CD1c-positive myeloid dendritic cell (primary cell): Measurements from ENCODE around the gene MUC5AC.
"Not testable (repeated sequence)": the region's sequence is repeated elsewhere in the genome, so short reads cannot be mapped to it uniquely, and the experiment has no call there.

Experiments
- DNase-seq: peaks from one replicate; pipeline ENCODE4 v3.0.0-alpha.2; 2016; ENCODE audit errors: extremely low spot score

Gene MUC5AC

DNA sequence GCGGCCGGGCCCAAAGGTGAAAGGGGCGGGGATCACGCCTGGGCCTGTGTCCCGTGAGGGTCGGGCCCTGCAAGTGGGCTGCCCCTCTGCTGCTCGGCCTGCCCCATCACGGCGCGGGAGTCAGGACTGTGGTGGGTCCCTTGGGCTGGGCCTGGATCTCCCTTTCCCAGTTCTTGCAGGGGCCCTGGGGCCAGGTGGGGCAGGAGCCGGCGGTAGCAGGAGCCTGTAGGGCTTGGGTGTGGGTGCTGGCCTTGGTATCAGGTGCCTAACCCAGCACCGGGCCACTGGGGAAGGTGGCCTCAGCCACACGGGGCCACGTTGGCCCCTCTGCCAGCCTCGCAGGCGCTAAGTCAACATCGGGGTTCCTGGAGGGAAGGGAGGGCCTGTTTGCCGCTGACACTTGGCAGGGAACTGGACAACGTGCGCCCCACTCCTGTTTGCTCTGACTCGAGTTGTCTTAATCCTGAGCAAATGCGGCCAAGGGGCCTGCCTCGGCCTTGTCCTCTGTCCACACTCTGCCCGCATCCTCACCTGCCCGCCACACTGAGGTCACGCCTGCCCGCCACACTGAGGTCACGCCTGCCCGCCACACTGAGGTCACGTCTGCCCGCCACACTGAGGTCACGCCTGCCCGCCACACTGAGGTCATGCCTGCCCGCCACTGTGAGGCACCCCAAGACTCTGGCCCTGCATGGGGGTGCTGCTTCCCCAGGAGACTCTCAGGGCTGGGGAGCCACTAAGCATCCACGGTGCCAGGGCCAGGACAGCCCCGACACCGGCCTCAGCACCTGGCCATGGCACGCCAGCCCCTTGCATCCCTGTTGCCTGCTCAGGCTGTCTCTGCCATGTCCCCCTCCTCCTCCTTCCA lies 50.9 kb downstream of the MUC5AC start:
- no peak for DNase-seq

DNA sequence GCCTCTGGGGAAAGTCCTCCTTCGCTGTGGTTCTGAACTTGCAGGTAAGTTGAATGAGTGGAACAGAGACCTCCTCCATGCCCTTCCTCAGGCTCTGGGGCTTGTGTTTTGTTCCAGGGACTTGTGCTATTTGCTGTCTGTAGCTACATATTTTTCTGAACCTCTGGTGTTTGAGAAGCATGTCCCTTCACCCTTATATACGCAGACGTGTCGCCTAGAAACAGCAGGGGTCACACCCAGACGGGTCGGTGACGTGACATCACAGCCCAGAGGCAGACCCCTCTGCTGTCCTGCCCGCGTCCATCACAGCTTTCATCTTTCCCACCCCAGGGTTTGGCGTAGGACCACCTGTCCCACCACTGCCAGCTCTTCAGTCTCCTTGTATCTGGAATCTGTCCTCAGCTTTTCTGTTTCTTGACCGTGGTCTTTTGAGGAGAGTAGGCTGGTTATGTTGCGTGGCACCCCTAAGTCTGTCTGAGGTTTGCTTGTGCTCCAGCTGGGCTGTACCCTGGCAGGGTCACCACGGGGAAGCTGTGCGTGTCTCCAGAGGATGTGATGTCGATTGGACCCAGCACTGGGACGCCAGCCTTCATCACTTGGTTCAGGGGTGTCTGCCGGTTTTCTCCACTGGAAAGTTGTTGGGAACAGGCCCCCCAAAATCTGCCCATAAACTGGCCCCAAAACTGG lies 51.8 kb downstream of the MUC5AC start:
- DNase-seq: no peak

DNA sequence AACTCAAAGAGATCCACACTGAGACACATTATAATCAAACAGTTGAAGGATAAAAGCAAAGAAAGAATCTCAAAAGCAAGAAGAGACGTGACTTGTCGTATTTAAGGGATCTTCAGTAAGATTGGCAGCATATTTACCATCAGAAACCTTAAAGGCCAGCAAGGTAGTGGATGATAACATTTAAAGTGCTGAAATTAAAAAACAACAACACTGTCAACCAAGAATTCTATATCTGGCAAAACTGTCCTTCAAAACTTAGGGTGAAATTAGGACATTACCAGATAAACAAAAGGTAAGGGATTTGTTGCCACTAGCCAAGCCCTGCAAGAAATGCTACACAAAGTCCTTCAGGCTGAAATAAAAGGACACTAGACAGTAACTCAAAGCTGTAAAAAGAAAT lies 54.1 kb downstream of the MUC5AC start:
- no peak for DNase-seq

DNA sequence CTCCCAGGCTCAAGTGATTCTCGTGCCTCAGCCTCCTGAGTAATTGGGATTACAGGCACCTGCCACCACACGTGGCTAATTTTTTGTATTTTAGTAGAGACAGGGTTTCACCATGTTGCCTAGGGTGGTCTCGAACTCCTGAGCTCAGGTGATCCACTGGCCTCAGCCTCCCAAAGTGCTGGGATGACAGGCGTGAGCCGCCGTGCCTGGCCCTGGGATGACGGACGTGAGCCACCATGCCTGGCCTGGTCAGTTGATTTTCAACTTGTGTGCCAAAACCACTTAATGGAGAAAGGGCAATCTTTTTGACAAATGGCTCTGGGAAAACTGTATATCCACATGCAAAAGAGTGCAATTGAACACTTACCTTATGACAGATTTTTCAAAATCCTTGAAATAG lies 58.1 kb downstream of the MUC5AC start:
- not testable (repeated sequence) for DNase-seq

DNA sequence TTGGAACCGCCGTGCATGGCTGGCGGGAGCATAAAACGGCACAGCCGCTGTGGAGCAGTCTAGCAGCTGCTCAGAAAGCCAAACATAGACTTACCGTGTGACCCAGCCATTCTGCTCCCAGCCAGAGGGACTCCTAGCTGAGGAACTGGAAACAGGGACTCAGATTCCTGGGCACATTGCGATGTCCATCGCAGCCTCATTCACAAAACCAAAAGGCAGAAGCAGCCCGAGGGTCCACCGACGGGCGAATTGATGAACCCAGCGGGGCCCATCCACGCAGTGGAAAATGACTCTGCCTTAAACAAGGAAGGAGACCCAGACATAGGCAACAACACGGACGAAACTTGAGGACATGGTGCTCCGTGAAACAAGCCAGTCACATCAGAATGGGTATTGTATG lies 59.4 kb downstream of the MUC5AC start:
- no peak for DNase-seq

DNA sequence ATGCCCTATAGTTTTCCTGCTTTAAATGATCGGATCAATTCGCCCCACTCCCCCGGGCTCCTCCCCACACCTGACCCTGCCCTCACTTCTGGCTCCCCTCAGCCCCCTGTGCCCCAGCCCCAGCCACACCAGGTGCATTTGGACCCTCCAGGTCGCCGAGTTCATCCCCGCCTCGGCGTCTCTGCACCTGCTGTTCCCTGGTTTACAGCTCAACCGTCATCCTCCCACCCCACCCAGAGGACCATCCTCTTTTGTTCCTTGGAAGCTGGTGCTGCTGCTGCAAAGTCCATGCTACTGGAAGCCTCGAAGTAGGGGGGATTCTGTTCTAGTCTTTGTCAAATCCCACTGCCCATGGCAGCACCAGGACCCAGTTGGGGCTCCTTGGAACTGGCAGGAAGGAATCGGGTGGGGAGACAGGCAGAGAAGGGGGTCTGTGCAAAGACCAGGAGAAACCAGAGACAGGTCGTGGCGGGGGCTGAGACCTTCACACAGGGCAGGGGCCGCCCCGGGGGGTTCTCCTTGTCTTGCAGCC lies 60.6 kb downstream of the MUC5AC start:
- DNase-seq: no peak

DNA sequence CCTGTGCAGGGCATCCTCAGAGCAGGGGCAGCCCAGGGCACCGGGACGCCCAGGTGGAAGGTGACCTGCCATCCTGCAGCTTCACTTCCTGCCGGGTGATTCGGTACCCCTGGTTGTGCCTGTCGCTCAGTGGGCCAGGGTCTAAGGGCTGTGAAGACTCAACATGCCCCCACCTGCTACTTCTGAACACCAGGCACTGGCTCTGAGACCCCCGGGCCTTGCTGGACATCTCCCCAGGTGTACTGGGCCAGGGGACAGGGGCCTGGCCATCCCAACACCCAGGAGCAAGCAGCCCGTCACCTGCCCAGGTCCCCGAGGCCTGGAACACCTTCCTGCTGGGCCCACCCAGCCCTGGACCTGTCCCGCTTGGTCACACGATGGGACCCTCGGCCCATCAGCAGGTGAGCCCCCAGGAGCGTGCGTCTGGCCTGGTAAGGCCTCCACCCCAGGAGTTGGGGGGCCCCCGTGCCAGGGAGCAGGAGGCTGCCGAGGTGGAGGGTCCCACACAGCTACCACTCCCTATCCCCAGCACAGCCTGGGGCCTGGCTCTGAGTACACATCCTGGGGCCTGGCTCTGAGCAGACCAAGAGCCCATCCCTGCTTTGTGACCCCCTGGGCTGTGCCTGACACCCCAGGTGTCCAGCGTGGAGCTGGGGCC lies 61.2 kb downstream of the MUC5AC start:
- DNase-seq: no peak

DNA sequence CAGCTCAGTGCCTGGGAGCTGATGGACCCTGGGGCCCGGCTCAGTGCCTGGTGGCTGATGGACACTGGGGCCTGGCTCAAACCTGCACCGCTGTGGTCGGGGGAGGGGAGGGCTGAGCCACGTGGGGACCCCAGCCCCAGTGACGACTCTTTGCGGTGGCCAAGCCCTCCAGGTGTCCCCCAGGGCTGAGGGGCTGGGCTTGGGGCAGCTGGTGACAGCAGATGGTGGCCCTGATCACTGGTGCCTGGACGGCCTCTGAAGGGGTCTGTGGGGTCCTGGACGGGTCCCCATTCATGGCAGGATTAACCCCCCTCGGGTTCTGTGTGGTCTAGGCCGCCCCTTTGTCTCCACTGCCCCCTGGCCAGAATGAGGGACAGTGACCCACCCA lies 61.7 kb downstream of the MUC5AC start:
- no peak for DNase-seq

DNA sequence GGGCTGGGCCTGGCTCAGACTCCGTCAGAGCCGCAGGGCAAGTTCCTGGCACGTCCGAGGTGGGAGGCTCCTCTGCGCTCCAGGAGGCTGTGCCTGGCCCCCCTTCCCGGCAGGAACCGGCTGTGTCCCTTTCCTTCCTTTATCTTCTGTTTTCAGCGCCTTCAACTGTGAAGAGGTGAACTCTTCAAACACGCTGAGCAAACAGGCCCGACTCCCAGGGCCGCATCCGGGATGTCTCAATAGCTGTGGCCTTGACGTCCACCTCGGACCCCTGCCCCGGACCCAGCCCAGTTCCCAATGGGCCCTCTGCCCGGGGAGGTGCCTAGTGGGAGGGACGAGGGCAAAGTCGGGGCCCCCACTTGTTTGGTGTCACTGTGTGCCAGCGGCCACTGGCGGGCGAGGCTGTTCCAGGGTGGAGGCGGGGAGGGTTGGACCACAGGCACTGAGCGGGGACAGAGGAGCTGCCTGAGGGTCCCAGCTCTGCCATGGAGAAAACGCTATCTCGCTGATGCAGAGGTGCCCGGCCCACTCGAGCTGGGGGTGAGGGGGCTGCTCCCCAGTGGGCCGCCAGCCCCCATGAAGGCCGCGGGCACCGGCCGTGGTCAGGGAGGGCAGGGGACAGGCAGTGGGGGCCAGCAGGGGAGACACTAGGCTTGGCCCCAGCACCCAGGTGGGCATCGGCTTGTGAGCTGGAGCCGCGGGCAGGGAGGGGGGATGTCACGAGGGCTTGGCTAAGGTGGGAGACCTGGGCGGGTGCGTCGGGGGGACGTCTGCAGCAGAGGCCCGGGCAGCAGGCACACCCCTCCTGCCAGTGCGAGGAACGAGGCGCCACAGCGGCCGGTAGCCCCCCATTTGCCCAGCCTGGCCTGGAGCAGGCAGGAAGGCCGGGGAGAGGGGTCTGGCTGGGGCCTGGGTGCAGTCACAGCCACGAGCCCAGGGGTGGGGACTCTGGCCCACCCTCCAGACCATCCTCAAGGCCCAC lies 62.4 kb downstream of the MUC5AC start:
- DNase-seq: no peak

DNA sequence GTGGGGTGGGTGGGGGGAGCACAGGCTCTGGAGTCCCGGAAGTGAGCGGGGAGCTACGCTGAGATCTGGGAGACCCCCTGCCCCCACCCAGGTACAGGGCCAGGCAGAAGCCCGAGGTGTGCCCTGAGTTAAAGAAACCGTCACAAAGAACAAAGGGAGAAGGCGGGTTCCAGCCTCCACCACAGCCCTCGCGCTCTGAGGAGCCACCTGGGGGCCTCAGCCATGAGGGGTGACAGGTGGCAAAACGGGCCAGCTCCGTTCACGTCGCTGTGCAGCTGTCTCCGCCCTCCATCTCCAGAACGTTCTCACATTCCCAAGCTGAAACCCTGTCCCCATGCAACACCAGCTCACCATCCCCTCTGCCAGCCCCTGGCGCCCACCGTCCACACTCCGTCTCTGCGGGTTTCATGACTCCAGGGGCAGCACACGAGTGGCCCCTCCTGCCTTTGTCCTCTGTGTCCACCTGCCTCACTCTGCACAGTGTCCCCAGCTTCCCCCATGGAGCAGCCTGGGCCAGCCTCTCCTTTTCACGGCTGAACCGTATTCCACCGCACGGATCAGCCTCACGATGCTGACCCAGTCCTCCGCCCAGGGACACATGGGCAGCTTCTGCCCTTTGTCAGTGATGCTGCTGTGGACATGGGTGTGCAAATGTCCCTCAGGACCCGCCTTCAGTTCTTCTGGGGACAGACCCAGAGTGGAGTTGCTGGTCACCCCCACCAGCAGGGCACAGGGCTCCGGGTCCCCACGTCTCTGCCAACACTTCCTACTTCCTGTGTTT lies 63.4 kb downstream of the MUC5AC start:
- no peak for DNase-seq

DNA sequence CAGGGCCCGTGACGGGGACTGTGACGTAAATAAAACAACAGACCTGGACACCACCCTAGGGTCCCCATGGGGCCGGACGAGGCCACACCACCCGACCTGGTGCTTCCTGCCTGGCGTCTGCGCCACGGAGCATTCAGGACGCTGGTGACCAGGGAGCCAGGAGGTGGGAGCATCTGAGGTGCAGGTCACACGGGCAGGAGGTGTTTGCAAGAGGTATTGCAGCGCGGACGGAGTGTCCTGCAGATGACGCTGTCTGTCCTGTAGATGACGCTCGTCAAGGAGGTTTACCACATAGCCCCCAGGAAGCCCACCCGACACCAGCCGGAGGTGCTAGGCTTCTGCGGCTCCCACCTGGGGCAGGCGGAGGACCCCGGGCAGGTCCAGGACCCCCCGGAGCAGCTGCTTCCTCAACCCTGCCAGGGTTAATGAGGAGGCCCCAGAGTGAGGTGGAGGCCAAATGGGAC lies 64.1 kb downstream of the MUC5AC start:
- DNase-seq: no peak

DNA sequence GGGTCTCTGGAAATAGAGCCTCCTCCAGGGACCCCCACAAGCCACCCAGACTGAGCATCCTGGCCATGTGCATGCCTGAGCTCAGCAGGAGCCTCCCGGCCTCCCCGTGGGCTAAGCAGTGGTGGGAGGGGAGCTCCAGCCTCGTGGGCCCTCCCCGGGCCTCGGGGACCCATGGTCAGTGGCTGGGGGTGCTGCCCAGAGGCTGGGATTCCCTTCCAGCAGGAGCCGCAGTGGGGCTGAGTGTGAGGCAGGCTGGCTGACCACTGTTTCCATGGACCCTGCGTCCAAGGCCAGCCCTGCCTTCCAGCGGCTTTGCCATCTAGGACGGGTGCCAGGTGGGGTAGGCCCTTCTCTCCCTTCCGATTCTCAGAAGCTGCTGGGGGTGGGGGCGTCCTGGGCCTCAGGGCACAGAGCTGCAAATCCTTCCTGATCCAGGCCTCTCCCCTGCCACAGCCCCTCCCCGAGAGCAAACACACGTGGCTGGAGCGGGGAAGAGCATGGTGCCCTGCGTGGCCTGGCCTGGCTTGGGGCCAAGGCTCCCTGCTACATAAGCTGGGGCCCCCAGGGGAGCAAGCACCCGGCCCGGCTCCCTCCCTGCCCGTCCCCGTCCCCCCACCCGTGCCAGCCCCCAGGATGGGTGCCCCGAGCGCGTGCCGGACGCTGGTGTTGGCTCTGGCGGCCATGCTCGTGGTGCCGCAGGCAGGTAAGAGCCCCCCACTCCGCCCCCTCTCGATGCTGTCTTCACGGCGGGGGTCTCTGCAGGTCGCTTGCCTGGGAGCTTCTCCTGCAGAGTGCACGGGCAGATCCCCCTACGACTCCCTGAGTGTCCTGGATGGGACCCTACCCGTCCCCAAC lies 65.0 kb downstream of the MUC5AC start, which contains the start of gene MUC5B:
MUC5B (plus strand) TSS at position 576 of the 855 bp plus-strand sequence; CDS start at position 634, 58 bp downstream.
- DNase-seq: no peak

DNA sequence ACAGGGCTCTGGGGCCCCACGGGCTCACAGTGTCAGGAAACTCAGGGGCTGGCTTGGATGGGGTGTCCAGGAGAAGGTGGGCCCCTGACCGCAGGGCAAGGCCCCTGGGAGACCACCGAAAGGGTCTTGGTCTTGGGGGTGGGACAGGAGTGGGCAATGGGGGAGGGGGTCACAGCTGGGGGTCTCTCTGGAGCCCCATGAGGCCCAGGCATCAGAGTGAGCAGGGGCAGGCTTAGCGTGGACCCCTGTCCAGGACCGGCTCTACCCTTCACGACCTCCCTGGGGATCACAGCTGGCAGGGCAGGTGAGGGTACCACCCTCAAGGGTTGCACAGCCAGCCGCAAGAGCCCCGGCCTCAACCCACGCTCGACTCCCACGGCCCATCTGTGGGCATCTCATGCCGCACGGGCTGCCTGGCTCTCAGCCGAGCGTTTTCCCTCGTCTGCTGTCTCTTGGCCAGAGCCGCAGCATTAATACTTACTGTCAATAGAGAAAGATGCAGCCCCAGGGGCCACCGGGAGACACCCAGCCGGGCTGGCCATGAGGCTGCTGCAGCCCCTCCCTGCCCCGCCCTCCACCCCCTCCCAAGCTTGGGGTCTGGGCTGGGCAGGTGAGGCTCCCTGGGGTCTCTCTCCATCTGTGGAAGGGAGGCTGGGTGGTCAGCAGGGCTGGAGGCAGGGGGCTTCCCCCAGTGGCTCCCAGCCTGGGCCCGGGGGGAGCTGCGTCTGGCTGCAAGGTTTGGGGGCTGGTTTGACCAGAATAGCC lies 65.8 kb downstream of the MUC5AC start:
- no peak for DNase-seq

DNA sequence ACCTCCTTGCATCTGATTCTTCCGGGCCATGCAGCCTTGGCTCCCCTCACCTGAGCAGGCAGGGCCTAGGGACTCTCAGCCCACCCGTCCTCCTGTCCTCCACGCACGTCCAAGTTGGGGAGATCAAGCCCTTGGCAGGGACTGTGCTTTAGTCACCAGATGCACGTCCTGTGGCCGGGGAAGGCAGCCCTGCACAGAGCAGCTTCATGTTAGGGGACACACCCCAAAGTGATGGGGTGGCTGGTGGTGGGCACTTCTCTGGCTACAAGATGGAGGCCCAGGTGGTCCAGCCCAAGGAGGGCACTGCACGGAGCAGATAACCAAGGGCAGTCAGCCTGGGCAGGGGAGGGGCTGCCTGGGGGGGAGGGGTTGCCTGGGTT lies 66.3 kb downstream of the MUC5AC start:
- no peak for DNase-seq

DNA sequence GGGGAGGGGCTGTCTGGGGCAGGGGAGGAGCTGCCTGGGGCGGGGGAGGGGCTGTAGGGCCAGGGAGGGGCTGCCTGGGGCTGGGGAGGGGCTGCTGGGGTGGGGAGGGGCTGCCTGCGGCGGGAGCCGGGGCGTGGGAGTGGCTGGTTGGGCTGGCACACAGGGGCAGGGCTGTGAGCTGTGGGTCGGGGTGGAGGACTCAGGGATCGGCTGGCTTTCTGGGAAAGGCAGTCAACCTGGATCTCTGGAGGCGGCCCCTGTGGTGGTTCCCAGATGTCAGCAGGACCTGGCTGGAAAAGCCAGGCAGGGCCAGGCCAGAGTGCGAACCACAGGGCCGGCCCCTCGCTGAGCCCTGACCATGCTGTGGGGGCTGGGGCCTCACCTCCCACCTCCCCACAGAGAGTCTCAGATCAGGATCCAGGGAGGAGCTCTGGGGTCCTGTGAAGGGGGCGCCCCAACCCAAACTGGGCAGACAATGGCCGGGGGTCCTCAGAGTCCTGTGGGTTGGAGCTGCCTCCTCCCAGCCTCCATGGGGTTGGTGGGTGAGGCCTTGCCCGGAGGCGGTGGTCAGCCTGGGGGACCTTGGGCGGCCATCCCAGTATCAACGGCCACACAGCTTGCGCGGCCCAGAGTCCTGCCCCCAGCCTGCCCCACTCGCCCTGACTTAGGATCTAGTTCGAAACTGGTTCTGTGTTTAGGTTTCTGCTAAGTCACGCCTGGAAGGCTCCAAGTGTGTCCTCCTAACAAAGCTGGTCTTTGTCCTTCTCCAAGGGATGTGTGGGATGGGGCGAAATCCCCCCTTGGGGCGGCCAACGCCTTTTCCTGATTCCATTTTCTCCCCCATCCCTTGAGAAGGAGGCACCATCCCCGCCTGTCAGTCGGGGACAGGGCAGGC lies 67.0 kb downstream of the MUC5AC start:
- DNase-seq: no peak

DNA sequence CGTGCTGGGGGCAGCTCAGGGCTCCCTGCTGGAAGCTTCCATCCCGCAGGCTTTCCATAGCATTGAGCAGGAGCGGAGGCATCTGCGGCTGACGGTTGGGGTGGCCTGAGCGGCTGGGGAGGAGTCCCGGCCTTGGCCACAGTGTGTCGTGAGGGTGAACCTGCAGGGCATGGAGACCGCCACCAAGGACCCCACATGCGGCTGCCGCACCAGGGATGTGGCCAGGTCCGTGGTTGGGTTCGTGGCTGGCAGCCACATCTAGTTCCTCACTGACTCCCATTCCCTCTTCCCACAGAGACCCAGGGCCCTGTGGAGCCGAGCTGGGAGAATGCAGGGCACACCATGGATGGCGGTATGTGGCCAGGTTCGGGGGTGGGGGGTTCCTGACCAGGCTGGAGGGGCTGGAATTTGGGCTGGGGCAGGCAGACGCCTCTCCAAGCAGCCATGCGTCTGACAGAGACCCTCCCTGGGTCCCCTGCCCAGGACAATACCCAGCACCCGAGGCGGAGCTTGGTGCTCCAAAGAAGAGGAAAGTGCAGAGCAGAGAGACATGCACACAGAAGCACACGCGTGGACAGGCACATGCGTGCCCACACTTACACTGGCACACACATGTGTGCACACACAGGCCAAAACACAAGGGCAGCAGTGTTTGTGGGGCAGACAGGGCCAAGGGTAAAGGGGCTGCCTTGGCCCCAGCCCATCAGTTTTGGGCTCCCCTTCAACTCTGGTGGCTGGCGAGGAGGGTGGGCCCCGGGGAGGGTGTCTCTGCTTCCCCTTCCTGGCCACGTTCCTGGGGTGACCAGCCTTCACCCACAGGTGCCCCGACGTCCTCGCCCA lies 67.9 kb downstream of the MUC5AC start:
- DNase-seq: no peak
